ENCODE results near the gene LIPE. TPM values are rescaled to one million over a fixed set of nuclear protein-coding genes. Genes with fewer than 3 reads are reported as not detected.

The LIPE gene
- total RNA-seq, 1 experiment from 2014 or later: 10.2 TPM

DNA sequence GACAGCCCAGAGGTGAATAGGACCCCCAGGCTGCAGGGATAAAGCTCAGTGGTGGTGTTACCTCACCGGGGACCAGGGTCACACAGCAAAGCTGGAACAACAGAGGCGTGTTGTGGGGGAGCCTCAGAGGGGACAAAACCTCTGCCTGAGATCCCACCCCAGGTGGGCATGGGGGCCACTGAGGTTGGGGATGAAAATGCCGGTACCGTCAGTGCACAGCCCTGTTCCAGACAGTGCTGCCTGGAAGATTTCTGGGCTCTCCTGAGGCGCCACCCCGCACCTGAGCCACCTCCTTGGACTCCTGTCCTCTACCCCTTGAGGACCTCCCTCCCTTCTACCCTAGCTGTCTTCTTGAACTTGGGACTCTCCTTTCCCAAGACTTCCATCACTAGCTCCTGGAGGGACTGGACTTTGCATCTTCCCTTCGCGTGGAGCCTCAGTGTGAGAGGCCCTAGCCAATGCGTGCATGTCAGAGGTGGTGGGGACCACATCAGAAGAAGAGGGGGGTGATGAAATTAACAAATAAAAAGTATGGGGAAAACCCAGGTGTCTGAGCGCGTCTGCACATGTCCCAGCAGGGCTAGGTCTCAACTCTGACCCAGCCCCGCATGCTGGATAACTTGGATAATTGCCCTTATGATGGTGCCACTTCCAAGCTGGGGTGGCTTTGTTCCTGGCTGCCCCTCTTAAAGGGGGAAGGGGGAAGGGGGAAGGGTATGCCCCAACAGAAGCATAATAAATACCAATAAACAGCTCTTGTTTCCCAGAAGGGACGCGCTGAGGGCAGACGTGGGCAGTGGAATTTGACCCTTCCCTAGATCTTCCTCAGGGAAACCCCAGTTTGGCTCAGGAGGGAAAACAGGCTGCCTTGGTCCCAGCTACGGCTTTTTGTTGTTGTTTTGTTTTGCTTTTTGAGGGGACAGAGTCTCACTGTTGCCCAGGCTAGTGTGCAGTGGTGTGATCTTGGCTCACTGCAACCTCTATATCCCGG, 48.7 kb downstream of the LIPE start (continued):
- TF ChIP-seq, protein P1, sequence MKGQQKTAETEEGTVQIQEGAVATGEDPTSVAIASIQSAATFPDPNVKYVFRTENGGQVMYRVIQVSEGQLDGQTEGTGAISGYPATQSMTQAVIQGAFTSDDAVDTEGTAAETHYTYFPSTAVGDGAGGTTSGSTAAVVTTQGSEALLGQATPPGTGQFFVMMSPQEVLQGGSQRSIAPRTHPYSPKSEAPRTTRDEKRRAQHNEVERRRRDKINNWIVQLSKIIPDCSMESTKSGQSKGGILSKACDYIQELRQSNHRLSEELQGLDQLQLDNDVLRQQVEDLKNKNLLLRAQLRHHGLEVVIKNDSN (CRISPR knock-in tag; IDR thresholded peaks at IDR 0.05): no peak
- TF ChIP-seq ZNF416 (CRISPR knock-in tag; IDR thresholded peaks at IDR 0.05): no peak
- no peak for TF ChIP-seq ZNF425 (CRISPR knock-in tag; conservative IDR thresholded peaks at IDR 0.05)
- no peak for TF ChIP-seq TCF7 (CRISPR knock-in tag; IDR thresholded peaks at IDR 0.05; ENCODE audit: low read depth)
- TF ChIP-seq CBFB (CRISPR knock-in tag; IDR thresholded peaks at IDR 0.05; ENCODE audit: low read depth): no peak

DNA sequence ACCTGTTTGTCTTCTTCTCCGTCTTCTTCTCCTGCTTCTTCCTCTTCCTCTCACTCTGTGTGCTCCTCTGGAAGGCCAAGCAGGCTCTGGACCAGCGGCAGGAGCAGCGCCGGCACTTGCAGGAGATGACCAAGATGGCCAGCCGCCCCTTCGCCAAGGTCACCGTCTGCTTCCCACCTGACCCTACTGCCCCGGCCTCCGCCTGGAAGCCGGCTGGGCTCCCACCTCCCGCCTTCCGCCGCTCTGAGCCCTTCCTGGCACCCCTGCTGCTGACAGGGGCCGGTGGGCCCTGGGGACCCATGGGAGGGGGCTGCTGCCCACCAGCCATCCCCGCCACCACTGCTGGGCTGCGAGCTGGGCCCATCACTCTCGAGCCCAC, 51.0 kb downstream of the LIPE start:
- POLR2A ChIA-PET: no interaction called here

More for the DNA sequence above, 51.0 kb downstream of the LIPE start:
- CTCF ChIA-PET: no interaction called here
- Mint-ChIP-seq H3K27ac (no peak overlapping the region; the same call in 1 of the 2 replicates), H3K4me3 (no peak overlapping the region), H3K9me3 (no peaks in the 10 kb centered on the region), H3K36me3 (peaks cover 16% of the 10 kb centered on the region), H3K27me3 (ENCODE audit: low read depth) (no peaks in the 10 kb centered on the region; the same call in 1 of the 2 replicates), H3K4me1 (peaks cover 13% of the 10 kb centered on the region)
- DNase-seq (ENCODE audit: low spot score) (no peak), ATAC-seq (no peak)
- TF ChIP-seq CBFB (CRISPR knock-in tag; IDR thresholded peaks at IDR 0.05; ENCODE audit: low read depth) (no peak), CTCF (IDR thresholded peaks at IDR 0.05) (no peak), SMAD3 (CRISPR knock-in tag; IDR thresholded peaks at IDR 0.05; ENCODE audit: borderline replicate concordance) (no peak), HMGXB4 (CRISPR knock-in tag; IDR thresholded peaks at IDR 0.05) (no peak)
- TF ChIP-seq, protein P2, sequence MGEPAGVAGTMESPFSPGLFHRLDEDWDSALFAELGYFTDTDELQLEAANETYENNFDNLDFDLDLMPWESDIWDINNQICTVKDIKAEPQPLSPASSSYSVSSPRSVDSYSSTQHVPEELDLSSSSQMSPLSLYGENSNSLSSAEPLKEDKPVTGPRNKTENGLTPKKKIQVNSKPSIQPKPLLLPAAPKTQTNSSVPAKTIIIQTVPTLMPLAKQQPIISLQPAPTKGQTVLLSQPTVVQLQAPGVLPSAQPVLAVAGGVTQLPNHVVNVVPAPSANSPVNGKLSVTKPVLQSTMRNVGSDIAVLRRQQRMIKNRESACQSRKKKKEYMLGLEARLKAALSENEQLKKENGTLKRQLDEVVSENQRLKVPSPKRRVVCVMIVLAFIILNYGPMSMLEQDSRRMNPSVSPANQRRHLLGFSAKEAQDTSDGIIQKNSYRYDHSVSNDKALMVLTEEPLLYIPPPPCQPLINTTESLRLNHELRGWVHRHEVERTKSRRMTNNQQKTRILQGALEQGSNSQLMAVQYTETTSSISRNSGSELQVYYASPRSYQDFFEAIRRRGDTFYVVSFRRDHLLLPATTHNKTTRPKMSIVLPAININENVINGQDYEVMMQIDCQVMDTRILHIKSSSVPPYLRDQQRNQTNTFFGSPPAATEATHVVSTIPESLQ (CRISPR knock-in tag; IDR thresholded peaks at IDR 0.05): no peak
- TF ChIP-seq, protein P3, sequence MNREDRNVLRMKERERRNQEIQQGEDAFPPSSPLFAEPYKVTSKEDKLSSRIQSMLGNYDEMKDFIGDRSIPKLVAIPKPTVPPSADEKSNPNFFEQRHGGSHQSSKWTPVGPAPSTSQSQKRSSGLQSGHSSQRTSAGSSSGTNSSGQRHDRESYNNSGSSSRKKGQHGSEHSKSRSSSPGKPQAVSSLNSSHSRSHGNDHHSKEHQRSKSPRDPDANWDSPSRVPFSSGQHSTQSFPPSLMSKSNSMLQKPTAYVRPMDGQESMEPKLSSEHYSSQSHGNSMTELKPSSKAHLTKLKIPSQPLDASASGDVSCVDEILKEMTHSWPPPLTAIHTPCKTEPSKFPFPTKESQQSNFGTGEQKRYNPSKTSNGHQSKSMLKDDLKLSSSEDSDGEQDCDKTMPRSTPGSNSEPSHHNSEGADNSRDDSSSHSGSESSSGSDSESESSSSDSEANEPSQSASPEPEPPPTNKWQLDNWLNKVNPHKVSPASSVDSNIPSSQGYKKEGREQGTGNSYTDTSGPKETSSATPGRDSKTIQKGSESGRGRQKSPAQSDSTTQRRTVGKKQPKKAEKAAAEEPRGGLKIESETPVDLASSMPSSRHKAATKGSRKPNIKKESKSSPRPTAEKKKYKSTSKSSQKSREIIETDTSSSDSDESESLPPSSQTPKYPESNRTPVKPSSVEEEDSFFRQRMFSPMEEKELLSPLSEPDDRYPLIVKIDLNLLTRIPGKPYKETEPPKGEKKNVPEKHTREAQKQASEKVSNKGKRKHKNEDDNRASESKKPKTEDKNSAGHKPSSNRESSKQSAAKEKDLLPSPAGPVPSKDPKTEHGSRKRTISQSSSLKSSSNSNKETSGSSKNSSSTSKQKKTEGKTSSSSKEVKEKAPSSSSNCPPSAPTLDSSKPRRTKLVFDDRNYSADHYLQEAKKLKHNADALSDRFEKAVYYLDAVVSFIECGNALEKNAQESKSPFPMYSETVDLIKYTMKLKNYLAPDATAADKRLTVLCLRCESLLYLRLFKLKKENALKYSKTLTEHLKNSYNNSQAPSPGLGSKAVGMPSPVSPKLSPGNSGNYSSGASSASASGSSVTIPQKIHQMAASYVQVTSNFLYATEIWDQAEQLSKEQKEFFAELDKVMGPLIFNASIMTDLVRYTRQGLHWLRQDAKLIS (CRISPR knock-in tag; IDR thresholded peaks at IDR 0.05; ENCODE audit: borderline replicate concordance): no peak
